Karpas-422 (cell line): ENCODE measurements around the gene B4GALT3. TPM values are rescaled to one million over a fixed set of nuclear protein-coding genes. Genes with fewer than 3 reads are reported as not detected.

ENCODE experiments used
- DNase-seq: peaks from one replicate; pipeline ENCODE4 v3.0.0-alpha.2; 2015
- H2AFZ ChIP-seq: fragments of 200-600 bp; sonication (generic); 2 replicates; pipeline ENCODE4 v1.6.1; 2014; ENCODE audit warnings: antibody characterized with exemption, low read length, mixed read lengths
- H3K27ac ChIP-seq: fragments of 200-600 bp; sonication (generic); 2 replicates; pipeline ENCODE4 v1.5.1; 2014; ENCODE audit warnings: mild to moderate bottlenecking, low read length, moderate library complexity
- H3K27me3 ChIP-seq: fragments of 200-600 bp; sonication (generic); 2 replicates; pipeline ENCODE4 v1.6.1; 2014; ENCODE audit warnings: low read length, mixed read lengths
- H3K36me3 ChIP-seq: fragments of 200-600 bp; sonication (generic); 2 replicates; pipeline ENCODE4 v1.6.1; 2014; ENCODE audit warnings: low read length, mixed read lengths; ENCODE audit not compliant: insufficient read depth
- H3K4me1 ChIP-seq: fragments of 200-600 bp; sonication (generic); 2 replicates; pipeline ENCODE4 v1.6.1; 2014; ENCODE audit warnings: mild to moderate bottlenecking, low read length, mixed read lengths
- H3K4me2 ChIP-seq: fragments of 200-600 bp; sonication (generic); 2 replicates; pipeline ENCODE4 v1.6.1; 2014; ENCODE audit warnings: low read length, low read depth, mild to moderate bottlenecking; ENCODE audit not compliant: poor library complexity, severe bottlenecking
- H3K4me3 ChIP-seq: fragments of 200-600 bp; sonication (generic); 2 replicates; pipeline ENCODE4 v1.5.1; 2014; ENCODE audit warnings: mild to moderate bottlenecking, antibody characterized with exemption, low read length, mixed read lengths
- H3K79me2 ChIP-seq: fragments of 200-600 bp; sonication (generic); 2 replicates; pipeline ENCODE4 v1.6.1; 2014; ENCODE audit warnings: mild to moderate bottlenecking, low read length, mixed read lengths
- H3K9ac ChIP-seq: fragments of 200-600 bp; sonication (generic); 2 replicates; pipeline ENCODE4 v1.6.0; 2014; ENCODE audit warnings: low read length
- H3K9me2 ChIP-seq: fragments of 200-600 bp; sonication (generic), shearing (Covaris generic); replicated peaks from 2 replicates; pipeline ENCODE4 v1.6.0; 2014; ENCODE audit warnings: mild to moderate bottlenecking, low read length, moderate library complexity; ENCODE audit not compliant: insufficient read depth
- H3K9me3 ChIP-seq: fragments of 300-700, 200-600 bp; sonication (generic); 2 replicates; pipeline ENCODE4 v1.6.1; 2014; ENCODE audit warnings: low read length, mixed read lengths
- H4K20me1 ChIP-seq: fragments of 200-600 bp; sonication (generic); 2 replicates; pipeline ENCODE4 v1.6.1; 2014; ENCODE audit warnings: mild to moderate bottlenecking, antibody characterized with exemption, low read length, low read depth; ENCODE audit not compliant: insufficient read depth
- total RNA-seq: library from RNA; depleted of rRNA; stranded (reverse); fragments of >200 nt; shearing (Covaris generic); gene quantifications from 2 replicates; pipeline ENCODE4 v1.2.3, GENCODE V29; 2014; ENCODE audit warnings: low replicate concordance

The B4GALT3 gene
- total RNA-seq, 1 experiment from 2014 or later, result 54.7 TPM

DNA sequence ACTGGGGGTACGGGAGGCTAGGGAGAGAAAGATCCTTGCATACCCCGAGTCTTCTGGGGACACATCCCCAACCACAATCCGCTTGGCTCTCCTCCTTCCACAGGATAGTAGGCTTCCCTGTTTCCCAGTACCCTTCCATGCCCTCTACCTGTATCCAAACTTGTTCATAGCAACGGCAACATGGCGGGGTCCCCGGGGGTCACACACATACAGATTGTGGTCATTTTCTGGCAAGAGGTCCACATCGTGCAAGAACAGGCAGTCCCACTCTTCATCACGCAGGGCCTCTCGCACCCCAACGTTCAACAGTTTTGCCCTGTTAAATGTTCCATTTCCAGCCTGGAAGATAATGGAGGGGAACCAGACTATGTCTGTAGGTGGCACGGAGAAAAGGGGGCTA, 3.6 kb downstream of the B4GALT3 start:
- H2AFZ ChIP-seq, result no peak overlapping the region
- no peaks in the 10 kb centered on the region for H3K9me3 ChIP-seq
- no peak for DNase-seq
- H3K27ac ChIP-seq, result no peak overlapping the region
- peaks cover 25% of the 10 kb centered on the region for H3K4me1 ChIP-seq
- H3K79me2 ChIP-seq, result peaks cover 15% of the 10 kb centered on the region
- H3K4me2 ChIP-seq, result no peak overlapping the region
- peaks cover 24% of the 10 kb centered on the region for H3K36me3 ChIP-seq
- no peaks in the 10 kb centered on the region for H4K20me1 ChIP-seq
- H3K9me2 ChIP-seq, result no peaks in the 10 kb centered on the region
- no peak overlapping the region for H3K9ac ChIP-seq
- H3K4me3 ChIP-seq, result no peak overlapping the region
- no peaks in the 10 kb centered on the region for H3K27me3 ChIP-seq

DNA sequence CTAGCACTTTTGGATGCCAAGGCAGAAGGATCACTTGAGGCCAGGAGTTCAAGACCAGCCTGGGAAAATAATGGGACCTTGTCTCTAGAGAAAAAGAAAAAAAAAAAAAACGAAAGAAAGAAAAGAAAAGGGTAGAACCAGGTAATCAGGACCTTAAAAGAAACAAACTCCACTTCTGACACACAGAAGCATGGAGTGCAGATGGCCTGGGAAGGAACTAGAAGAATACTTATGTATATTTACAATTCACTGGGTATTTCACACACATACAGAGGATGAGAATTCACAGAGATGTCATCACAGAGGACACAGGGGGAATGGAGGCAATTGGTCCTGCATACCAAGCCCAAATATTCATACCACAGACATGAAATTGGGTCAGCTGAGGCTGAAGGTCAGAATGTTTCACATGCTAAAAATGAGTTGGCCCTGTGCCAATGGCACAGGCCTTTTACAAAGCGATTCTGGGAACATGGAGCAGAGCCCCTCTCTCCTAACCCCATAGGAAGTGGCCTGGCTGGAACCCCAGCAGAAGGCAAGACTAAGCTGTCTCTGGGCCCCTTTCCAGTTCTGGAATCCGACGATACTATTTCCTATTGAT, 4.4 kb downstream of the B4GALT3 start:
- Histone ChIP-seq H3K4me2 (no peak overlapping the region), H3K4me1 (peaks cover 22% of the 10 kb centered on the region), H3K9ac (no peak overlapping the region), H3K36me3 (peaks cover 24% of the 10 kb centered on the region), H3K79me2 (peaks cover 20% of the 10 kb centered on the region), H2AFZ (no peak overlapping the region), H3K9me3 (no peaks in the 10 kb centered on the region), H3K27me3 (no peaks in the 10 kb centered on the region), H3K4me3 (no peak overlapping the region), H3K9me2 (no peaks in the 10 kb centered on the region), H4K20me1 (no peaks in the 10 kb centered on the region), H3K27ac (no peak overlapping the region)
- DNase-seq, result no peak

DNA sequence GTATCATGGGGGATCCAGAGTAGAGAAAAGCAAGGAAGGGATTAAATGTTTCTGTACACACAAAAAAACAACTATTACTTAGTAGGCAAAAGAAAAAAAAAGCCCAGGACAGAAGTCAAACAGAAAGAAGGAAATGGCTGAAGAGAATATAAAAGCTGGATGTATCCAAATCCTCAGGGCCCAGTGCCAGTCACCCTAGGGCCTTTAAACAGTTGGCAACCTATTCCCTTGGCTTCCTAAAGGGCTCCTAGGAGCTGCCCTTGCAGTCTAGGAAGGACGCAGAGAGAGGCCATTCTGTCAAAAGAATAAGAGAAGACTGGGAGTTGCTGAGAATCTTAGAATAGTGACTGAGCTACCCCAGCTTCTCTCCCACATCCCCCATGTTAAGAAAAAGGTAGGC, 5.0 kb downstream of the B4GALT3 start:
- H3K79me2 ChIP-seq, result peaks cover 21% of the 10 kb centered on the region
- H2AFZ ChIP-seq, result no peak overlapping the region
- no peaks in the 10 kb centered on the region for H3K9me2 ChIP-seq
- no peak overlapping the region for H3K27ac ChIP-seq
- no peak overlapping the region for H3K4me2 ChIP-seq
- H3K27me3 ChIP-seq, result no peaks in the 10 kb centered on the region
- no peaks in the 10 kb centered on the region for H4K20me1 ChIP-seq
- peaks cover 24% of the 10 kb centered on the region for H3K36me3 ChIP-seq
- H3K4me1 ChIP-seq, result peaks cover 22% of the 10 kb centered on the region
- no peak overlapping the region for H3K9ac ChIP-seq
- no peaks in the 10 kb centered on the region for H3K9me3 ChIP-seq
- DNase-seq, result no peak
- no peak overlapping the region for H3K4me3 ChIP-seq

GRCh38 chr1:161171696-161172095, 5.6 kb downstream of the B4GALT3 start:
- Histone ChIP-seq H3K79me2 (peaks cover 24% of the 10 kb centered on the region), H3K36me3 (peaks cover 24% of the 10 kb centered on the region), H3K4me1 (peaks cover 24% of the 10 kb centered on the region), H3K4me3 (no peak overlapping the region), H3K9me2 (no peaks in the 10 kb centered on the region), H2AFZ (no peak overlapping the region), H3K9ac (no peak overlapping the region), H3K9me3 (no peaks in the 10 kb centered on the region), H3K27me3 (no peaks in the 10 kb centered on the region), H4K20me1 (no peaks in the 10 kb centered on the region), H3K4me2 (no peak overlapping the region), H3K27ac (no peak overlapping the region)
- no peak for DNase-seq

GRCh38 chr1:161171191-161171590, 6.1 kb downstream of the B4GALT3 start:
- peaks cover 22% of the 10 kb centered on the region for H3K4me1 ChIP-seq
- no peaks in the 10 kb centered on the region for H4K20me1 ChIP-seq
- no peaks in the 10 kb centered on the region for H3K27me3 ChIP-seq
- no peak overlapping the region for H3K4me3 ChIP-seq
- DNase-seq, result no peak
- no peak overlapping the region for H3K4me2 ChIP-seq
- H3K36me3 ChIP-seq, result peaks cover 24% of the 10 kb centered on the region
- H3K9me2 ChIP-seq, result no peaks in the 10 kb centered on the region
- no peaks in the 10 kb centered on the region for H3K9me3 ChIP-seq
- H2AFZ ChIP-seq, result no peak overlapping the region
- H3K9ac ChIP-seq, result 0 out of 2 replicates have a peak overlapping the region, but pooled peaks have one; percentile 24
- H3K79me2 ChIP-seq, result peaks cover 19% of the 10 kb centered on the region
- H3K27ac ChIP-seq, result no peak overlapping the region

GRCh38 chr1:161168906-161169305, 8.4 kb downstream of the B4GALT3 start:
- Histone ChIP-seq H3K9ac (no peak overlapping the region), H3K36me3 (peaks cover 24% of the 10 kb centered on the region), H4K20me1 (no peaks in the 10 kb centered on the region)

DNA sequence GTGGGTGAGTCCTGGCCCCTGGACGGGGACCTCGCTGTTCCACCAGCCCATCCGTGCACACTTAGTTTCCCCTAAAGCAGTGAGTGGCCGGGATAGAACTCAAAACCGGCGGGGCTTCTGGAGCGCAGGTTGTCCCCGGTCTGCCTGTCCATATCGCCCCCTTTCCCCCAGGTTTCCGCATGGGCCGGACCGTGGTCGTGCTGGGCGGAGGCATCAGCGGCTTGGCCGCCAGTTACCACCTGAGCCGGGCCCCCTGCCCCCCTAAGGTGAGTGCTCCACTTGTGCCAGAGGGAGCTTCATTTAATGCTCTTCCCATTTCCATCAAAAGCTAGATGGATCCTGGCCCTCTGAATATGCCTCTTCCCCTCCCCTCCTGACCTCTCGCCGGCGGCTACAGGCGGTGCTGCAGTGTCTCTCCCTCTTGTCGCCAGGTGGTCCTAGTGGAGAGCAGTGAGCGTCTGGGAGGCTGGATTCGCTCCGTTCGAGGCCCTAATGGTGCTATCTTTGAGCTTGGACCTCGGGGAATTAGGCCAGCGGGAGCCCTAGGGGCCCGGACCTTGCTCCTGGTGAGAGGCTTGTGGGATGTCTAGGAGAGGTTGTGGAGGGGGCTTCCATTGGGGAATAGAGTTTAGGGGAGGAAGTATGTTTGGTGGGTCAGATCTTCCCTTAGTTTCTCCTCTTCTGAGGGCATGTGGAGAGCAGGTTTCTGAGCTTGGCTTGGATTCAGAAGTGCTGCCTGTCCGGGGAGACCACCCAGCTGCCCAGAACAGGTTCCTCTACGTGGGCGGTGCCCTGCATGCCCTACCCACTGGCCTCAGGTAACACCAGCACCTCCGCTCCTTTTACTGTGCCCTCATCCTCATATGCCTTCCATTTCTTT, 10.4 kb downstream of the B4GALT3 start:
- DNase-seq, result peak; percentile 65
- Histone ChIP-seq H3K9me2 (no peaks in the 10 kb centered on the region), H3K4me1 (peaks cover 40% of the 10 kb centered on the region), H3K27ac (peak overlapping the region; percentile 64), H2AFZ (peak overlapping the region; percentile 41; the same call in 1 of the 2 replicates), H3K36me3 (peaks cover 15% of the 10 kb centered on the region), H3K79me2 (peaks cover 11% of the 10 kb centered on the region), H3K27me3 (no peaks in the 10 kb centered on the region), H4K20me1 (no peaks in the 10 kb centered on the region), H3K4me2 (peak overlapping the region; percentile 83), H3K9ac (peak overlapping the region; percentile 75), H3K9me3 (no peaks in the 10 kb centered on the region), H3K4me3 (peak overlapping the region; percentile 88)

More at GRCh38 chr1:161168906-161169305, 8.4 kb downstream of the B4GALT3 start:
- no peak overlapping the region for H3K27ac ChIP-seq
- H3K4me1 ChIP-seq, result peaks cover 34% of the 10 kb centered on the region
- no peak overlapping the region for H3K4me2 ChIP-seq
- DNase-seq, result no peak
- H3K9me2 ChIP-seq, result no peaks in the 10 kb centered on the region
- H3K79me2 ChIP-seq, result peaks cover 11% of the 10 kb centered on the region
- H3K9me3 ChIP-seq, result no peaks in the 10 kb centered on the region
- H2AFZ ChIP-seq, result no peak overlapping the region
- no peaks in the 10 kb centered on the region for H3K27me3 ChIP-seq
- no peak overlapping the region for H3K4me3 ChIP-seq
